Smooth muscle cell of the brain vasculature (primary cell): ENCODE measurements around the gene CLPX.
"Not testable (repeated sequence)": the region's sequence is repeated elsewhere in the genome, so short reads cannot be mapped to it uniquely, and the experiment has no call there.

ENCODE experiments used
- DNase-seq: peaks from one replicate; pipeline ENCODE4 v3.0.0-alpha.2; 2012; ENCODE audit warnings: low read depth, low spot score

CLPX gene

DNA sequence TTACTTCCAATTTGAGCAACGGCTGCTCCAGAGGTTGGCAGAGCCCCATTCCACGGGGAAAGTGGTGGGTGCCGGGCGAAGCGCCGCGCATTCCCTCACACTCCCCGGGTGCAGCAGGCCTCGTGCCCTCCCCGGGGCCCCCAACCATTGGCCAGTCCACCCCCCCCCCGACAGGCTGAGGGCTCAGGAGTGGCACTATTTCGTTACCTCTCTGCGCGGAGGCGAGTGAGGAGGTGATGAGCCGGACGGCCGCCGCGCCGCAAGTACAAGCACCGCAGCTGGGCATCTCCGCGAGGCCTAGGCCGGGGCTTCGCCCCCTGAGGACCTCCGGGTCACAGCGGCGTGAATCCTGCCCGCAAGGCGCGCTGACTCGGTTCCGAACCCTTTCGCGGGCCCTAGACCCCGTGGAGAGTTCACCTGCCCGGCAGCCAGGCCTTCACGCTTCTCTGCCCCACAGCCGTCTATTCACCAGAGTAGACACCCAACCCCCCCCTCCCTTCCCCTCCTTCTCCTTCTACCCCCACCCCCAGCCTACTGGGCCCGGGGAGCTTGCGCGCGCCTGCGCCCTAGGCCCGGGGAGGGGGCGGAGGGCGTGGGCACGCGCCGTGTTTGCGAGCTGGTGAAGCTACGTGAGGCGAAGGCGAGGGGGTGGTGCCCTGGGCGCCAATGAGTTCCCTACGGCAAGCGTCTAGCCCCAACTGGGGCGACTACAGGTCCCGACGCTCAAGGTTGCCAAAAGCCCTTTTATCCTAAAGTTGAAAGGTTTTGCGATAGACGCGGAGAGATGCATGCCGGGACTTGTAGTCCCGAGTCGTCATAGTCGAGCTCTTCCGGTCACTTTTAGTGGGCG, at the start of gene CLPX:
Gene CLPX, minus strand, starts transcription at position 475 of the 850 bp plus-strand sequence. Its CDS starts 189 bp downstream, at position 286.
- DNase-seq = peak; percentile 79

DNA sequence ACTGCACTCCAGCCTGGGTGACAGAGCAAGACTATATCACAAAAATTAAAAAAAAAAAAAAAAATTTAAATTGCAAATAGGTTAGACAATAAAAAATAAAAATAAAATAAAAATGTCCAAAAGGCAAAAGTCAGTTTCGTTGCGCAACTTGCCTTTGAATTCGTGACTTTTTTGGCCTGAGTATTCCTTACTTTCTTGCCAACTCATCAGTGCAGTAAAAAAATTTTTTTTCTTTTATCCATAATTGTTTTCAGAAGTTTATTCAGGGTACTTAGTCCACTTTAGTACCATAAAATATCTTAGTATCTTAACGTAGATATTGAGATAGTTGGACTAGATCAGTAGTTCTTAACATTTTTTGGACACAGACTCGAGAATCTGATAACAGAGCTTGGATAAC, 48.6 kb upstream of the CLPX start:
- no peak for DNase-seq

- DNase-seq = no peak
Measured at GRCh38 chr15:65232520-65232919, 47.4 kb upstream of the CLPX start.

DNA sequence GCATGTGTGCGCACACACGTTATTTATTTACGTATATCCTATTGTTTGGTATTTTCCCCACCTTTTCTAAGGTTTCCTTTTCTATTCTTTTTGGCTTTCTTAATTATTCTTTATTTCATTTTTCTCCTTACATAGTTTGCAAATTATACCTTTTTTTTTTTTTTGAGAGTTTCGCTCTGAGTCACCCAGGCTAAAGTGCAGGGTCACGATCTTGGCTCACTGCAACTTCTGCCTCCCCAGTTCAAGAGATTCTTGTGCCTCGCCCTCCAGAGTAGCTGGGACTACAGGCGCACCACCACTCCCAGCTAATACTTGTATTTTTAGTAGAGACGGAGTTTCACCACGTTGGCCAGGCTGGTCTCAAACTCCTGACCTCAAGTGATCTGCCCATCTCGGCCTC, 46.2 kb upstream of the CLPX start:
- DNase-seq = no peak

GRCh38 chr15:65226901-65227300, 41.8 kb upstream of the CLPX start:
- DNase-seq = not testable (repeated sequence)

DNA sequence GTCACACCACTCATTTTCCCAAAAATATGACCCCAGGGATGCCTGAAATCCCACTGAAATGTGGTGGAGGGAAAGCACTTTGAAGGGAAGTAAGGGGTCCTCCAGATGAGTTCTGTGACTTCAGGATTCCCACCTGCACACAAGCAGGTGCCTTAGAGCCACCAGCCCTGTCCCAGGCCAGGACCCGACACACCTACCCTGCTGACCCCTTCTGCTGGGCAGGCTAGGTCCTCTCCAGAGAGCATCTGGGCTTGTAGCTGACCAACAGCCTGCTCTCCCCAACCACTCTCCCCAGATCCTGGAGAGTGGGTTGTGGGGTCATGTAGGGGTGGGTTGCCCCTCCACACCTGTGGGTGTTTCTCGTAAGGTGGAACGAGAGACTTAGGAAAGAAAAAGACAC, 41.1 kb upstream of the CLPX start:
- no peak for DNase-seq

- DNase-seq = no peak
Measured at GRCh38 chr15:65223996-65224395, 38.9 kb upstream of the CLPX start.

GRCh38 chr15:65222891-65223290, 37.7 kb upstream of the CLPX start:
- no peak for DNase-seq

DNA sequence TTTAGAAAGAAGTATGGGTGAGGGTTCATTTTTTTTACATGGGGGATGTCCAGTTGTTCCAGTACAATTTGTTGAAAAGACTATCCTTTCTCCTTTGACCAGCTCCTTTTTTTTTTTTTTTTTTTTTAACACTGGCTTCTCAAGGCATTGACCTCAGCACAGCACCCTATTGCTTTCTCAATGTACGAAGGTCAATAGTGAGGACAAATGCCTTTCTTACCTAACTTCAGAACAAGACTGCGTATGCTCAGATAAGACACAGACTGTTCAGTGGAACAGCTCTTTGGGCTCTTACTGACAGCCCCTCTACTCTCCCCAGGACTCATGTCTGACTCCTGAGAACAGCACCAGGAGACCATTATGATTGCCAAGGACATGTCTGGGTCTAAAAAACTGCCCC, 36.6 kb upstream of the CLPX start:
- no peak for DNase-seq

- DNase-seq = no peak
Measured at GRCh38 chr15:65219137-65219536, 34.0 kb upstream of the CLPX start.

- DNase-seq = no peak
Measured at GRCh38 chr15:65217526-65218482, 32.7 kb upstream of the CLPX start.

GRCh38 chr15:65215496-65215895, 30.4 kb upstream of the CLPX start:
- DNase-seq = no peak

DNA sequence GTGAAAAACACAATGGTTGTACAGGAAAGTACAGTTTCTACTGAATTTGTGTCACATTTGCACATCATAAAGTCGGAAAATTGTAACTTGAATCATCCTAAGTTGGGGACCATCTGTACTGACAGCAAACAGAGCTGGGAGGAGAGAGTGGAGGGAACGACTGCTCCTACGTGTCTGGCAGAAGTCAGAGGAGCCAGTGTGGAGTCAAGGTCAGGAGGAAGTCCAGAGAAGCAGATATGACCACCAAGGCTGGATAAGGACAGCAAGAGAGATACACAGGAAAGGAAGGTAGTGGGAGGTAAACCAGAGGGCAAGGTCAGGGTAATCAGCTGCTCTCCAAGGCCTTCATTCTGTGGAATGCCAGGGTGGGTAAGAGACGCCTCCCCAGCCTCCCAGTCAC, 28.9 kb upstream of the CLPX start:
- no peak for DNase-seq

- DNase-seq = no peak
Measured at GRCh38 chr15:65213241-65213640, 28.1 kb upstream of the CLPX start.

- no peak for DNase-seq
Measured at GRCh38 chr15:65212097-65212496, 27.0 kb upstream of the CLPX start.

DNA sequence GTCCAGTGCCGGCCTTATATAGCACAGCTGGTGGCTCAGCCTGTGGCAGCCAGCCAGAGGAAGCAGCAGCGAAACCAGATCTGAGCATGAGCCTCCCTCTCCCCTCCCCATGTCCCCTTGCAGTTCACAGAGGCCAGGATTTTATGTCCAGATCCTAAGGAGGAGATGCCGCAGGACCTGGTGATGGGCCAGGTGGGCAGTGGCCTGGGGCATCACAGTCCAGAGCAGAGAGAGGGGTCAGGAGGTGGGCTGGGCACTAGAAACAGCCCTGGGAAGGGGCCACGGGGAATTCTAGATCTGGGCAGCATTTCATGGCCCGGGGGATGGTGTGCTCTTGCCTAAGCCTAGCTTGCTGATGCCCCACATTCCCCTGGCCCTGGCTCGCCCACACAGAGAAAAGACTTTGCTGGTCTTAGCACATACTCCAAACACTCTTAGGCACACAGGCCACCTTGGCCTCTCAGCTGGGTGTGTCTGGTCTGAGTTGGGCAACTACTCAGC, 26.4 kb upstream of the CLPX start:
- peak; percentile 67 for DNase-seq

GRCh38 chr15:65210770-65211481, 25.8 kb upstream of the CLPX start, which contains the start of gene CILP:
Gene CILP (minus strand): TSS chr15:65211473. CDS start chr15:65209755, 1,718 bp downstream.
- no peak for DNase-seq

DNA sequence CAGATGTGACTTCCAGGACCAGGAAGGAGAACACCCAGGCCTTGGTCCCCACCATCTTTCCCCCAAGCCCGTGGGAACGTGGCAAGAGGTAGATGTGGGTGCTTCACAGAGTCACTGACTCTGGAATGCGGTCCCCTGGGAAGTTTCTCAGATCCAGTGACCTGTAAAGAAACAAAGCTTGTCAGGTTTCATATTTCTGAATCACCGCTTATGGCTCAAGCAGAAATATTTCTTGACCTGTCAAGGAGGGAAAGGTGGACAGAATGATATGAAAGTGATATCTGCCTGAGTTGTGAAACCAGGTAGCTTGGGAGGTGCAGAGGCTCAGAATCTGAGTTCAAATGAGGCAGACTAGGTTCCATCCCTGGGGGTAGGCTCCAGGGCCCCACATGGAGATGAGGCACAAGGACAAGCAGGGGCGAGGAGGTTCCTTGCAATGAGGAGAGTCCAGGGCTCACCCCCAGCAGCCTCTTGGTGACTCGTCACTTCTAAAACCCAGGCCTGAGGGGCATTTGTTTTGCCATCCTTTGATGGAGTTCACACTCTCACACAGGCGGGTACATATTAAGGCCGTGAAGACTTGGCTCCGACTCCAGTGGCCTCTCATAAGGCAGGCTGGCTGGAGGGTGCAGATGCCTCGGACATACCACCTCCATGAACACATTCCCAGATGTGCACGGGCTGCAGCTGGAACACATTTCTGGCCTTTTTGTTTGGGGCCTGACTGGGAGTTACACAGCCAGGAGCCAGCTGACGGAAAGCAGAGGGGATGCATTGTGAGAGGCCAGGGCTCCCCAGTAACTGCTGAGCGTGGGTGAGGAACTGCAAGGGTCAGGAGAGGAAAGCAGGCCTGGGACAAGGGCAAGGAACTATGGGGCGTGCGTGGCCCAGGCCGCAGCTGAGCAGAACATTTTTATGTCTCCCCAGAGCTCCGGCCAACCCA, 24.8 kb upstream of the CLPX start:
- DNase-seq = no peak

GRCh38 chr15:65208647-65209046, 23.5 kb upstream of the CLPX start:
- no peak for DNase-seq

- DNase-seq = no peak
Measured at GRCh38 chr15:65207280-65207840, 22.2 kb upstream of the CLPX start.
